H1 (cell line): ENCODE data around the gene C7orf25. TPM values are rescaled to one million over a fixed set of nuclear protein-coding genes. Genes with fewer than 3 reads are reported as not detected.

Experiments
- CTCF ChIA-PET: fragments of 300-600 bp; sonication (Branson Sonifier 250); formaldehyde crosslinking; loops from one replicate; lab custom pipeline; 2021; ENCODE audit not compliant: partially characterized antibody; lab: Charles Lee
- POLR2A ChIA-PET: fragments of 300-600 bp; sonication (Branson Sonifier 250); formaldehyde crosslinking; loops from one replicate; lab custom pipeline; 2021; ENCODE audit warnings: inconsistent platforms; ENCODE audit not compliant: partially characterized antibody; lab: Charles Lee
- DNase-seq, 2 experiments: peaks; one replicate each; pipeline versions ENCODE4 v3.0.0 to v3.0.0-alpha.2; 2010 to 2022; ENCODE audit warnings: low spot score in 2 of 2, low read depth in 1 of 2, mixed read lengths in 1 of 2
- FAIRE-seq: peaks from 2 replicates; lab custom pipeline; 2011; peaks lifted over from hg19 to GRCh38; lab: Jason Lieb, UNC
- H2AFZ ChIP-seq: 2 replicates; pipeline ENCODE4 v1.8.1; 2012; ENCODE audit warnings: low read length, inconsistent platforms
- H2AK5ac ChIP-seq: 2 replicates; pipeline ENCODE4 v1.6.1; 2013; ENCODE audit warnings: low read depth, low read length
- H2BK120ac ChIP-seq: replicated peaks from 2 replicates; pipeline ENCODE3; 2013; ENCODE audit warnings: low read depth, low read length, inconsistent platforms
- H2BK12ac ChIP-seq: 2 replicates; pipeline ENCODE4 v1.6.1; 2013; ENCODE audit warnings: low read depth, low read length
- H2BK15ac ChIP-seq: 2 replicates; pipeline ENCODE4 v1.6.1; 2013; ENCODE audit warnings: low read length
- H2BK20ac ChIP-seq: 2 replicates; pipeline ENCODE4 v1.6.1; 2013; ENCODE audit warnings: low read length
- H2BK5ac ChIP-seq: 2 replicates; pipeline ENCODE4 v1.6.1; 2013; ENCODE audit warnings: low read depth, low read length
- H3K14ac ChIP-seq: 2 replicates; pipeline ENCODE4 v1.6.1; 2013; ENCODE audit warnings: inconsistent platforms; ENCODE audit not compliant: insufficient read length
- H3K18ac ChIP-seq: 2 replicates; pipeline ENCODE4 v1.6.1; 2013; ENCODE audit warnings: low read length; ENCODE audit errors: extremely low read depth
- H3K23ac ChIP-seq: 2 replicates; pipeline ENCODE4 v1.6.1; 2013; ENCODE audit warnings: inconsistent platforms; ENCODE audit not compliant: insufficient read length
- H3K23me2 ChIP-seq: 2 replicates; pipeline ENCODE4 v1.6.1; 2013; ENCODE audit warnings: low read depth, low read length
- H3K27ac ChIP-seq: 2 replicates; pipeline ENCODE4 v1.6.1; 2011; ENCODE audit warnings: low read depth, low read length, inconsistent platforms
- H3K27me3 ChIP-seq, 4 experiments: replicated peaks in 1 of 4; 1 replicate in 1 of 4; 2 replicates in 3 of 4; pipeline versions ENCODE4 v1.6.1 to v1.8.1; 2011 to 2013; ENCODE audit warnings: low read length in 3 of 4, mild to moderate bottlenecking in 3 of 4, inconsistent platforms in 2 of 4, mixed read lengths in 2 of 4, moderate library complexity in 1 of 4; ENCODE audit not compliant: control insufficient read depth in 3 of 4, insufficient read depth in 3 of 4; ENCODE audit errors: extremely low read depth in 1 of 4
- H3K36me3 ChIP-seq, 4 experiments: 2 replicates each; pipeline versions ENCODE4 v1.6.1 to v1.8.1; 2011 to 2013; ENCODE audit warnings: mild to moderate bottlenecking in 4 of 4, low read length in 3 of 4, moderate library complexity in 2 of 4, control low read depth in 1 of 4, inconsistent platforms in 1 of 4; ENCODE audit not compliant: insufficient read depth in 4 of 4, control insufficient read depth in 2 of 4
- H3K4ac ChIP-seq: replicated peaks from 2 replicates; pipeline ENCODE3; 2013; ENCODE audit warnings: low read length, low read depth, mixed read lengths, inconsistent platforms; ENCODE audit not compliant: insufficient read length
- H3K4me1 ChIP-seq, 4 experiments: replicated peaks in 1 of 4; 1 replicate in 1 of 4; 2 replicates in 3 of 4; pipeline versions ENCODE4 v1.6.1 to v1.8.1; 2011 to 2013; ENCODE audit warnings: low read length in 3 of 4, inconsistent platforms in 2 of 4, mixed read lengths in 1 of 4; ENCODE audit not compliant: insufficient read depth in 4 of 4, control insufficient read depth in 3 of 4
- H3K4me2 ChIP-seq, 2 experiments: 2 replicates each; pipeline versions ENCODE4 v1.6.1 to v1.8.1; 2011 to 2013; ENCODE audit warnings: low read depth in 2 of 2, low read length in 2 of 2, control low read depth in 1 of 2, inconsistent platforms in 1 of 2, mild to moderate bottlenecking in 1 of 2; ENCODE audit not compliant: insufficient read depth in 1 of 2
- H3K4me3 ChIP-seq, 4 experiments: fragments of 200-600, 300-600 bp in 1 of 4; sonication (generic), shearing (Covaris generic), sonication (Bioruptor Twin) in 1 of 4; 2 replicates each; pipeline versions ENCODE4 v1.5.1 to v1.8.1; 2011 to 2016; ENCODE audit warnings: low read length in 4 of 4, low read depth in 3 of 4, control low read depth in 2 of 4, inconsistent platforms in 2 of 4, mild to moderate bottlenecking in 2 of 4, mixed read lengths in 1 of 4, moderate library complexity in 1 of 4; ENCODE audit not compliant: insufficient read depth in 2 of 4; ENCODE audit errors: extremely low read depth in 1 of 4
- H3K56ac ChIP-seq: replicated peaks from 2 replicates; pipeline ENCODE3; 2013; ENCODE audit warnings: low read depth, mild to moderate bottlenecking, mixed read lengths, low read length, inconsistent platforms; ENCODE audit not compliant: insufficient read length
- H3K79me1 ChIP-seq: 2 replicates; pipeline ENCODE4 v1.6.1; 2013; ENCODE audit warnings: low read depth, low read length, control low read depth
- H3K79me2 ChIP-seq, 2 experiments: 2 replicates each; pipeline versions ENCODE4 v1.6.1 to v1.8.1; 2012 to 2013; ENCODE audit warnings: low read length in 2 of 2, mild to moderate bottlenecking in 2 of 2, inconsistent platforms in 1 of 2; ENCODE audit not compliant: insufficient read depth in 2 of 2, control insufficient read depth in 1 of 2
- H3K9ac ChIP-seq, 4 experiments: replicated peaks in 1 of 4; 1 replicate in 1 of 4; 2 replicates in 3 of 4; pipeline versions ENCODE4 v1.6.1 to v1.8.1; 2011 to 2013; ENCODE audit warnings: low read depth in 3 of 4, low read length in 3 of 4, control low read depth in 2 of 4, mild to moderate bottlenecking in 2 of 4, moderate library complexity in 2 of 4, inconsistent platforms in 1 of 4; ENCODE audit errors: extremely low read depth in 1 of 4
- H3K9me3 ChIP-seq, 2 experiments: 2 replicates each; pipeline versions ENCODE4 v1.6.1 to v1.8.1; 2012 to 2013; ENCODE audit warnings: mild to moderate bottlenecking in 2 of 2, moderate library complexity in 2 of 2, control low read depth in 1 of 2, inconsistent platforms in 1 of 2, low read depth in 1 of 2, low read length in 1 of 2, mixed read lengths in 1 of 2; ENCODE audit not compliant: insufficient read depth in 2 of 2
- H4K20me1 ChIP-seq, 2 experiments: replicated peaks in 1 of 2; 2 replicates each; pipeline versions ENCODE3 to v1.8.1; 2011 to 2013; ENCODE audit warnings: inconsistent platforms in 2 of 2, low read length in 2 of 2, mild to moderate bottlenecking in 1 of 2; ENCODE audit not compliant: insufficient read depth in 2 of 2, control insufficient read depth in 1 of 2
- H4K5ac ChIP-seq: 2 replicates; pipeline ENCODE4 v1.6.1; 2013; ENCODE audit warnings: low read length, low read depth, mixed read lengths, inconsistent platforms; ENCODE audit not compliant: insufficient read length
- H4K8ac ChIP-seq: 2 replicates; pipeline ENCODE4 v1.8.0; 2013; ENCODE audit warnings: mild to moderate bottlenecking, moderate library complexity, low read length, inconsistent platforms; ENCODE audit not compliant: insufficient read depth; ENCODE audit errors: extremely low read depth
- H4K91ac ChIP-seq: replicated peaks from 2 replicates; pipeline ENCODE3; 2013; ENCODE audit warnings: low read length, mixed read lengths, inconsistent platforms; ENCODE audit not compliant: insufficient read length
- BACH1 ChIP-seq: IDR thresholded peaks from 2 replicates; pipeline ENCODE4 v1.6.1; 2012; ENCODE audit warnings: low read length, improper control_type of control experiment
- EP300 ChIP-seq, 2 experiments: IDR thresholded peaks; 1 replicate in 1 of 2; 2 replicates in 1 of 2; pipeline ENCODE4 v1.6.1; 2011 to 2012; ENCODE audit warnings: low read depth in 2 of 2, low read length in 2 of 2, mild to moderate bottlenecking in 2 of 2, borderline replicate concordance in 1 of 2, inconsistent platforms in 1 of 2, moderate library complexity in 1 of 2
- MAFK ChIP-seq: IDR thresholded peaks from 2 replicates; pipeline ENCODE4 v1.6.1; 2012; ENCODE audit warnings: low read depth, mild to moderate bottlenecking, improper control_type of control experiment, low read length
- NANOG ChIP-seq: IDR thresholded peaks from 2 replicates; pipeline ENCODE4 v1.6.1; 2011; ENCODE audit warnings: low read length, low read depth, mild to moderate bottlenecking, inconsistent platforms; ENCODE audit not compliant: insufficient read depth, poor library complexity, severe bottlenecking
- POU5F1 ChIP-seq: IDR thresholded peaks from 2 replicates; pipeline ENCODE4 v1.6.1; 2011; ENCODE audit warnings: low read depth, mild to moderate bottlenecking, low read length, moderate library complexity
- YY1 ChIP-seq: IDR thresholded peaks from 2 replicates; pipeline ENCODE4 v1.6.1; 2011; ENCODE audit warnings: low read depth, mild to moderate bottlenecking, low read length
- WGBS, 2 experiments: shearing (Covaris generic) in 1 of 2; methylation state at CpG; one replicate each; pipeline versions ENCODE4 v1.1.6 to v1.1.7; 2013 to 2015; ENCODE audit warnings: low lambda C conversion rate in 2 of 2, mixed read lengths in 2 of 2, inconsistent platforms in 1 of 2, low coverage in 1 of 2, missing lambda C conversion rate in 1 of 2; ENCODE audit not compliant: insufficient replicate concordance in 2 of 2, insufficient coverage in 1 of 2, insufficient read length in 1 of 2; ENCODE audit errors: extremely low coverage in 1 of 2, missing lambda C conversion rate in 1 of 2; 5-methylcytosine and 5-hydroxymethylcytosine counted together
- polyA plus RNA-seq, 7 experiments: library from polyadenylated mRNA; depleted of rRNA in 3 of 7; stranded (reverse) in 5 of 7; unstranded in 2 of 7; fragments of >200 nt in 5 of 7; fragments of 200-250 nt in 2 of 7; gene quantifications; 1 replicate in 5 of 7; 2 replicates in 1 of 7; 4 replicates in 1 of 7; pipeline versions ENCODE4 v1.2.1 to v1.2.3, GENCODE V29; 2011 to 2013; ENCODE audit warnings: missing spikeins in 2 of 7, mixed read lengths in 2 of 7
- total RNA-seq: library from RNA; stranded (reverse); fragmentation: NEBNext Ultra II Directional; extraction: Animal tissue kit (Norgen Biotek cat#: 25700); gene quantifications from 2 replicates; pipeline ENCODE4 v1.2.1, GENCODE V29; 2021

Gene C7orf25
- total and polyA plus RNA-seq, 2 of the 8 experiments (the other 6 are each of a cell fraction or from before 2014, with no cell fraction given): 0.70 to 4.5 TPM

DNA sequence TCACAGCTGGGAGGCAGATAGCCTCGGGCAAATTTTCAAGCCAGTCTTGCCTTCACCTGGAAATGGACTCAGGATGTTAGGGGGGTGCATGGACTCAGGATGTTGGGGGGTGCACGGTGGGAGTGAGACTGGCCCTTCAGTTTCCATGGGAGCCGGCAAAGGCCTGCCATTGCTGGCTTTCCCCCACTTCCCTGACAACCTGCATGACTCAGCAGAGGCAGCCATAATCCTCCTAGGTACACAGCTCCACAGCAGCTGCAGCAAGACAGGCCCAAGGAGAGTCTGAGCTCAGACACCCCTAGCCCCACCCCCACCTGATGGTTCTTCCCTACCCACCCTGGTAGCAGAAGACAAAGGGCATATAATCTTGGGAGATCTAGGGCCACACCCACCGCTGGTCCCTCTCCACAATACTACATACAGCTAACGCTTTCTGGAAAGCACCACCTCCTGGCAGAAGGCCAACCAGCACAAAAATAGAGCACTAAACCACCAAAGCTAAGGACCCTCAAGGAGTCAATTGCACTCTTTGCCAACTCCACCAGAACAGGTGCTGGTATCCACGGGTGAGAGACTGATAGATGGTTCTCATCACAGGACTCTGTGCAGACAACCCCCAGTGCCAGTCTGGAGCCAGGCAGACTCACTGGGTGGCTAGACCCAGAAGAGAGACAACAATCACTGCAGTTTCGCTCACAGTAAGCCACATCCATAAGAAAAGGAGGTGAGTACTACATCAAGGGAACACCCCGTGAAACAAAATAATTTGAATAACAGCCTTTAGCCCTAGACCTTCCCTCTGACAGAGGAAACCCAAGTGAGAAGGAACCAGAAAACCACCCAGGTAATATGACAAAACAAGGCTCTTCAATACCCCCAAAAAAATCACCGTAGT lies 18.3 kb downstream of the C7orf25 start:
- Histone ChIP-seq H4K91ac (peak overlapping the region; percentile 34), H3K23me2 (peaks cover 4% of the 10 kb centered on the region; the same call in 1 of the 2 replicates), H2BK15ac (no peak overlapping the region), H3K9me3 (peaks cover 0 to 3% of the 10 kb centered on the region in 2 experiments; a peak in 1 of 4 replicates), H2BK12ac (no peak overlapping the region), H3K18ac (peak overlapping the region; percentile 24; the same call in 1 of the 2 replicates), H4K5ac (peak overlapping the region; percentile 23), H4K20me1 (no peaks in the 10 kb centered on the region), H3K27ac (no peak overlapping the region; the same call in 1 of the 2 replicates), H2BK20ac (peak overlapping the region; percentile 75; the same call in 1 of the 2 replicates), H2BK5ac (peak overlapping the region; percentile 52; the same call in 1 of the 2 replicates), H3K9ac (no peak overlapping the region), H2BK120ac (no peak overlapping the region), H3K79me1 (no peaks in the 10 kb centered on the region), H4K8ac (no peak overlapping the region), H3K79me2 (no peaks in the 10 kb centered on the region), H3K36me3 (no peaks in the 10 kb centered on the region), H3K4me2 (peak overlapping the region in 1 of 2 experiments; percentile 36; a peak in 1 of 4 replicates), H2AFZ (no peak overlapping the region), H3K14ac (no peak overlapping the region), H3K4me3 (no peak overlapping the region; a peak in 1 of 8 replicates), H3K4ac (peak overlapping the region; percentile 21), H2AK5ac (no peak overlapping the region), H3K56ac (no peak overlapping the region), H3K27me3 (no peaks in the 10 kb centered on the region), H3K4me1 (peaks cover 0 to 2% (median 0%) of the 10 kb centered on the region in 4 experiments; a peak in 3 of 7 replicates), H3K23ac (no peak overlapping the region)
- CTCF ChIA-PET: interaction anchor here (0.7 to 2.2 kb wide), 5 partner anchors 16 to 953 kb away, joined by 3 to 7 read pairs (median 3); no protein-coding TSS in a partner anchor
- TF ChIP-seq MAFK (peak; percentile 45; the same call in 1 of the 2 replicates), NANOG (peak; percentile 87), EP300 (IDR thresholded peaks at IDR 0.05; ENCODE audit: borderline replicate concordance in 1 of 2, low read depth in 2 of 2, low read length in 2 of 2) (peak in 1 of 2 experiments; percentile 34; a peak in 1 of 3 replicates), POU5F1 (peak; percentile 62; the same call in 1 of the 2 replicates), BACH1 (no peak), YY1 (0 out of 2 replicates have a peak, but pooled peaks have one; percentile 6)
- FAIRE-seq (no peak), DNase-seq (no peak)
- POLR2A ChIA-PET: interaction anchor here (0.7 to 1.2 kb wide), 4 partner anchors 11 to 39 kb away, joined by 3 to 7 read pairs (median 4); partner anchors contain the start of genes MRPL32 and PSMA2
- 83% methylated on average over 9 of the region's 9 CpGs; no CpG with 5 or more reads in 1 of the 2 experiments for WGBS, 2 experiments
